ENCODE data around the gene COPG2. TPM values are rescaled to one million over a fixed set of nuclear protein-coding genes. Genes with fewer than 3 reads are reported as not detected.

COPG2 gene
- polyA plus RNA-seq, 6 donors from 2014 or later, result 1.5 to 7.3 (median 2.0) TPM; not detected in 1

DNA sequence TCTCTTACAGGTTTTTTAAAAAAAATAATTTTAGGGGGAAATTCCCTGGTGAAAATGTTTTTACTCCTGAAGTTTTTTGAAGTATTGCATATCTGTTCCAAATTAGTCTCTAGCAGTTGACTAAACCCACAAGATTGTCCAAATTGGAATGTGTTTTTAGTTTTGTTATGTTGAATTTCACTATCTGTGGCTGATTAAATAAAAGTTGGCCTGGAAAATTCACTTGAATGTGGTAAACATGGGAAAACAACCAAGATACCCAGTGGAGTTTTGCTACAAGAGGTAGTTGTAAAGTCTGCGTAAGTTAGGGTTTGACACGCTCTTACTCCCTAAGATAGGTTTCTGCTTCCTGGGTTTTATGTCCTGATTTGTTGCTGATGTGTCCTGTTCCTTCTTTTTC is 14.5 kb upstream of the COPG2 start:
- ATAC-seq (ENCODE audit: low read depth in 2 of 2) (no peak), DNase-seq (no peak)
- no peaks in the 10 kb centered on the region for H3K4me1 Mint-ChIP-seq
- H3K36me3 Mint-ChIP-seq, result no peaks in the 10 kb centered on the region
- no peak overlapping the region for H3K27ac Mint-ChIP-seq
- peaks cover 0 to 2% (median 0%) of the 10 kb centered on the region in 7 donors for H3K9me3 Mint-ChIP-seq
- peaks cover 11 to 23% (median 22%) of the 10 kb centered on the region in 3 donors for H3K27me3 Mint-ChIP-seq
- no peak overlapping the region for H3K4me3 Mint-ChIP-seq

DNA sequence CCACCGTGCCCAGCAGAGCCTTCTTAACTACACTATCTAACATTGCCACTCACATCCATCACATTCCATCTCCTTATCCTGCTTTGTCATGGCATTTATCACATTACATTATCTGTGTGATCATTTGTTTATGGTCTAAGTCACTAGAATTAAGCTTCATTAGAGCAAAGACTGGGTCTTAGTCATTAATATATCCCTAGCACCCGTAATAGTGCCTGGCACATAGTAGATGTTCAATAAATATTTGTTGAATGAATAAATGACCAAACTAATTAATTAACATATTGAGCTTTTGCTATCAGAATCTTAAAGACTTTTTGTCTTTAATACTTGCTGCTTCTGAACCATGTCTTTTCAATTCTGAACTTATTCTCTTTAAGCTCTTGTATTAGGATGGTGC is 5.9 kb upstream of the COPG2 start:
- ATAC-seq (ENCODE audit: low read depth in 2 of 2) (no peak), DNase-seq (no peak)
- peaks cover 3 to 6% (median 4%) of the 10 kb centered on the region in 3 donors for H3K4me1 Mint-ChIP-seq
- H3K36me3 Mint-ChIP-seq, result no peaks in the 10 kb centered on the region
- peaks cover 18 to 21% (median 19%) of the 10 kb centered on the region in 3 donors for H3K27me3 Mint-ChIP-seq
- no peaks in the 10 kb centered on the region for H3K9me3 Mint-ChIP-seq
- no peak overlapping the region for H3K27ac Mint-ChIP-seq
- peak overlapping the region in 1 of 8 donors; percentile 40 for H3K4me3 Mint-ChIP-seq

DNA sequence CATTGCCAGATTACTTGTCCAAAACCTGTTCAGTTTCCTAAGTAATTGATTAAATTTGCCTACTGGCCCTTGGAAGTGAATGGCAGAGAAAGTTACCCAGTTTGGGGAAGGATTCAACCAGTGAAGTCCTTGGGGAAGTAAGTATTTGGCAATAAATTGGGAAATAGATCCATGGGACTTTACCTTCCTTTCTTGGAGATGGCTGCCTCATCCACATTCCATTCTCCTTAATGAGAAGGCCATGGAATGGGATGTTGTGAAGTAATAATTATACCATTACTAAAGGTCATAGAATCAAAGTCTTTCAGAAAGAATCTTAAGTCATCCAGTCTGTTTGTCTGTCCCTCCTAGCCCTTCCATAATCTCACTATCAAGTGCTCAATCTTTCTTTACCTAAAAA is 4.5 kb upstream of the COPG2 start:
- ATAC-seq (ENCODE audit: low read depth in 2 of 2), result no peak
- Mint-ChIP-seq H3K4me3 (no peak overlapping the region), H3K36me3 (no peaks in the 10 kb centered on the region), H3K27ac (no peak overlapping the region), H3K4me1 (peaks cover 8 to 14% (median 9%) of the 10 kb centered on the region in 3 donors), H3K27me3 (peaks cover 18 to 21% (median 19%) of the 10 kb centered on the region in 3 donors), H3K9me3 (no peaks in the 10 kb centered on the region)
- no peak for DNase-seq

DNA sequence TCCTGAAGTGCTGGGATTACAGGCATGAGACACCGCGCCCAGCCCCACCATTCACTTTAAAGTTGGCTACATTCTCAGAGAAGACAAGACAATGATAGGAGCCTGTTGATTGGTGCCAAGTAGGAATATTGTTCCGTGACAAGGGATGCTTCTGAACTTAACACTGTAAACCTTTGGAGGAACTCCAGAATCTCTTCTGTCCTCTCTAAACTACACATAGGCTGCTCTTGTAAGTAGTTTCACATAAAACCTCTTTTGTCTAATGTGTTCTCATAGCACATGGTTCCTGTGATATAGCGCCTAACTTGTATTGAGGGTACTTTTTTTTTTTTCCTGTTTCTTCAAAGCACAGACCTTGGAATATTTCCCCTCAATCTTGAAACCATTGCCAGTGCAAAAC is 3.6 kb upstream of the COPG2 start:
- no peak overlapping the region for H3K4me3 Mint-ChIP-seq
- H3K27ac Mint-ChIP-seq, result no peak overlapping the region
- no peaks in the 10 kb centered on the region for H3K36me3 Mint-ChIP-seq
- no peaks in the 10 kb centered on the region for H3K9me3 Mint-ChIP-seq
- no peak for ATAC-seq (ENCODE audit: low read depth in 2 of 2)
- H3K27me3 Mint-ChIP-seq, result peaks cover 13 to 17% (median 17%) of the 10 kb centered on the region in 3 donors
- no peak for DNase-seq
- H3K4me1 Mint-ChIP-seq, result peaks cover 15 to 21% (median 17%) of the 10 kb centered on the region in 3 donors

DNA sequence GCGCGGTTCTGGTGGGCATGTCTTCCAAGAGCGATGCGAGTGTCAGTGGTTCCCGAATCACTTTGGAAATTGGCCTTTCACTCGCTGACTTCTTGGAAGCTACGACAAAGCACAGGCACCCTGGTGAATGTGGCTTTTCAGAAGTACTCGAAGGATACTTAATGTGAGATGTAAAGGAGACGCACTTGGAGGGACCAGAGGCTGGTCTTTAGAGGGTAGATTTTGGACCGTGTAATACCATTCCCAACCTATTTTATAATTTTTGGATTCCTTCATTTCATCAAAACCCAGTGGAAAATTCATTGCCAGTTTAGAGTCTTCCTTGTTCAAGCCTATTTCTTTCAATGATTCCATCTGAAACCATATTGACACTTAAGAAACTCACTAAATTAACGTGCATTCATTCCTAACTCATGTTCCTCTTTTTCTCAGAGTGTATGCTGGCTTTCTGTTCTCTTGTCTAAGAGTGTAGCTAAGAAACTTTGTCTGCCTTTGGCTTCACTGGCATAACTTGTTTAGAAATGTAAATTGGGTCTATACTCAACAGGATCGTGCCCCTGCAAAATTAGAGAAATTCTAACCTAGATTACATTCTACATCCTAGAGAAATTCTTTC is 645 bp upstream of the COPG2 start:
- no peak for ATAC-seq (ENCODE audit: low read depth in 2 of 2)
- Mint-ChIP-seq H3K27ac (peak overlapping the region; percentile 33 to 96 (median 79)), H3K27me3 (peaks cover 9 to 15% (median 10%) of the 10 kb centered on the region in 3 donors), H3K4me3 (peak overlapping the region; percentile 81 to 96 (median 92)), H3K9me3 (no peaks in the 10 kb centered on the region), H3K4me1 (peaks cover 17 to 21% (median 18%) of the 10 kb centered on the region in 3 donors), H3K36me3 (no peaks in the 10 kb centered on the region)
- DNase-seq, result no peak

DNA sequence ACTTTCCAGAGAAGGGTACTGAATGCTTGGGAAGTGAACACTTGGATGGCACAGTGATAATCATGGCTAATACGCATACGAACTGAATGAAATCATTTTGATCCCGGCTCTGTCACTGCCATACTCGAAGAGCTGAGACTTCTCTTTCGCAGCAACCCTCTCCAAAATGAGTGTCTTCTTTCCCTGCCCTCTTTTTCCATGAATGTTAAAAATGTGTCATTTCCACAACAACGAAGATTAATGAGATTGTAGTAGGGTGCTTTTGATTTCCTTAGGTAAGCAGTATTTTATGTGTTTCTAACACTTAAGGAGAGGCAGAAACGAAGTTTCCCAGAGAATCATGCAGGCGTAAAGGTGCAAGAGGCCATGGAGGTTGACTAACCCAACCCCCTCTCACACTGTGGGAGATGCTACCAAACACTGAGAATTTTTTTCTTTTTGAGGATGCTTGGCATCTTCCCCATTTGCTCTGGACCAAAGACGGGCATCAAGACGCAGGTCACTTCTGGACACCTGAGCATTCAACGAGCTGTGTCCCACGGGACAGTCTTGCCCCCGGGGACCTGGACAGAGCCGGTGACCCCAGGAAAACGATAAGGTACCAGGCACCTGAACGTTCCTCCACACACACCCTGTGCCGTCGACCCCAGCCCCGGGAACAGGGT is 823 bp downstream of the COPG2 start:
- ATAC-seq (ENCODE audit: low read depth in 2 of 2), result no peak
- peak overlapping the region in 4 of 6 donors; percentile 61 to 81 (median 76) for H3K27ac Mint-ChIP-seq
- DNase-seq, result no peak
- no peaks in the 10 kb centered on the region for H3K9me3 Mint-ChIP-seq
- peaks cover 17 to 21% (median 18%) of the 10 kb centered on the region in 3 donors for H3K4me1 Mint-ChIP-seq
- peak overlapping the region; percentile 76 to 94 (median 90) for H3K4me3 Mint-ChIP-seq
- no peaks in the 10 kb centered on the region for H3K36me3 Mint-ChIP-seq
- peaks cover 5 to 7% (median 6%) of the 10 kb centered on the region in 3 donors for H3K27me3 Mint-ChIP-seq

DNA sequence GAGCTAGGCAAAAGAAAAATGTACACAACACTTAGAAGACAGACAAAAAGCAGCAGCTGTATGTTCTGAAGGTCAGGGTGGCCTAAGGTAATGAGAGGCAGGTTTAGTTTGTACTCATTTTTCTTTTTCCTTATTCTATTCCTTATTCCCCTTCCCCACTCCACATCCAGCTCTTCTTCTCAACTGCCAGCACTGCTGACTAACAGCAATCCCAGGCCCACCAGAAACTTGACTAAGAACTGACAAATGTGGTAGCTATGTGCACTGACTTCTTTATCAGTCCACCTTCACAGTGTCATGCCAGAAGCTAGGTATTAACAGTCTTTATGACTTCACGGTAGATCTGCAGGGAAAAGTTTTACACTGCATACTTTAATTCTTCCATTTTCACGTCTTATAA is 6.1 kb downstream of the COPG2 start:
- peaks cover 12 to 24% of the 10 kb centered on the region in 2 donors for H3K36me3 Mint-ChIP-seq
- ATAC-seq (ENCODE audit: low read depth in 2 of 2) (no peak), DNase-seq (no peak)
- H3K4me3 Mint-ChIP-seq, result peak overlapping the region in 1 of 8 donors; percentile 9
- H3K27me3 Mint-ChIP-seq, result no peaks in the 10 kb centered on the region
- H3K27ac Mint-ChIP-seq, result no peak overlapping the region
- H3K4me1 Mint-ChIP-seq, result peaks cover 2 to 4% (median 4%) of the 10 kb centered on the region in 3 donors
- no peaks in the 10 kb centered on the region for H3K9me3 Mint-ChIP-seq

DNA sequence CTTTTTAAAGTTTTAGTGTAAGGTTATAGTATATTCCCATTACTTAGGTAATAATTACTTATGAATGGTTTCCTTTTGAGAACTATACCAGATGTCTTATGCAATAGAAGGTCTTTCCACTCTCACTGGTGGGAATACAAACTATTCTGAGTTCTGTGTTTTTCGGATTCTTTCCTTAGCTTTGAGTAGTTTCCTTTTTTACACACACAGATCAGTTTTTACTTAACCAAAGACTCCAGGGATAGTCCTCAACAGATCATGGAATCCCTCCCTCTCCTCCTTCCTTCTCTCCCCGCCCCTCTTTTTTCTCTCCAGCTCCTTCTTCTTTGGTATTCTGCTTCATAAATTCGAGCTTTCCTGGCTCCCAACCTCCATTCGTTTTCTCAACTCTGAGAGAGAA is 13.3 kb downstream of the COPG2 start:
- Mint-ChIP-seq H3K4me1 (no peaks in the 10 kb centered on the region), H3K27ac (peak overlapping the region in 1 of 6 donors; percentile 56), H3K27me3 (no peaks in the 10 kb centered on the region), H3K9me3 (no peaks in the 10 kb centered on the region), H3K36me3 (peaks cover 12 to 21% of the 10 kb centered on the region in 2 donors), H3K4me3 (no peak overlapping the region)
- no peak for DNase-seq
- ATAC-seq (ENCODE audit: low read depth in 2 of 2), result no peak

DNA sequence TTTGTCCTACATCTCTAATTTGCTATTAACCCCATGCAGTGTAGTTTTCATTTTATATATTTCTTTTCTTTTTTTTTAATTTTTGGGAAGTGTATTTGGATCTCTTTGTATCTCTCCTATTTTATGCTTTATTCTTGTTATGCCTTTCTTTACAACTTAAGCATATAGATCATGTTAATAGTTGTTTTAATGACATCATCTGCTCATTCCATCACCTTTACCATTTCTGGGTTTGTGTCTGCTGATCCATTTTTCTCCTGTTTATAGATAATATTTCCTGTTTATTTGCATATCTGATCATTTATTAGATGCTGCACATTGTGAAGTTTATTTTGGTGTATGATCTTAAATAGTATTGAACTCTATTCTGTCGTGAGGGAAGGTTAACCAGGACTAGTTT is 13.7 kb downstream of the COPG2 start:
- Mint-ChIP-seq H3K27me3 (no peaks in the 10 kb centered on the region), H3K36me3 (peaks cover 8 to 25% of the 10 kb centered on the region in 2 donors), H3K27ac (no peak overlapping the region), H3K4me3 (no peak overlapping the region), H3K4me1 (no peaks in the 10 kb centered on the region), H3K9me3 (no peaks in the 10 kb centered on the region)
- DNase-seq, result no peak
- no peak for ATAC-seq (ENCODE audit: low read depth in 2 of 2)

DNA sequence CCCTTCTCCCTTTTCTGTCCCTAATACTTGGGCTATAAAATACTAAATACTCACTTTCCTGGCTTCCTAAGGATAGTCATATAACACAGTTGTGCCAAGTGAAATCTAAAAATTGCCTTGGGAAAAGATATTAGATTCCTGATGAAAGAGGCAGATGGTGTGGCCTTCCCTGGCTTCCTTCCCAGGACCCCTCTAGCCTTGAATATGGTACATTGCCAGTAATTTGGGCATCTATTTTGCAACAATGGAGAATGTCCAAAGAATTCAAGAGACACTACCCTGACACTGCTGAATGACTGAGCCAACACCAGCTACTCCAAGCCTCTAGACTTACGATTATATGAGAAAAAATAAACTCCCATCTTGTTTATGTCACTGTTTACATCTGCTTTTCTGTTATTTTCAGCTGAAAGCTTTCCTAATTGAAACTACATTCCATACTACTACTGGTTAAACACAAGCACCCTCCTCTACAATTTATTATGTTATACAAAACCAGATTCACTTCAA is 17.9 kb downstream of the COPG2 start:
- Mint-ChIP-seq H3K36me3 (peaks cover 13 to 40% of the 10 kb centered on the region in 2 donors), H3K4me3 (no peak overlapping the region), H3K27me3 (no peaks in the 10 kb centered on the region), H3K4me1 (peaks cover 0 to 7% (median 0%) of the 10 kb centered on the region in 3 donors), H3K27ac (peak overlapping the region in 1 of 6 donors; percentile 44), H3K9me3 (peaks cover 3 to 8% (median 4%) of the 10 kb centered on the region in 7 donors)
- no peak for DNase-seq
- ATAC-seq (ENCODE audit: low read depth in 2 of 2), result no peak

DNA sequence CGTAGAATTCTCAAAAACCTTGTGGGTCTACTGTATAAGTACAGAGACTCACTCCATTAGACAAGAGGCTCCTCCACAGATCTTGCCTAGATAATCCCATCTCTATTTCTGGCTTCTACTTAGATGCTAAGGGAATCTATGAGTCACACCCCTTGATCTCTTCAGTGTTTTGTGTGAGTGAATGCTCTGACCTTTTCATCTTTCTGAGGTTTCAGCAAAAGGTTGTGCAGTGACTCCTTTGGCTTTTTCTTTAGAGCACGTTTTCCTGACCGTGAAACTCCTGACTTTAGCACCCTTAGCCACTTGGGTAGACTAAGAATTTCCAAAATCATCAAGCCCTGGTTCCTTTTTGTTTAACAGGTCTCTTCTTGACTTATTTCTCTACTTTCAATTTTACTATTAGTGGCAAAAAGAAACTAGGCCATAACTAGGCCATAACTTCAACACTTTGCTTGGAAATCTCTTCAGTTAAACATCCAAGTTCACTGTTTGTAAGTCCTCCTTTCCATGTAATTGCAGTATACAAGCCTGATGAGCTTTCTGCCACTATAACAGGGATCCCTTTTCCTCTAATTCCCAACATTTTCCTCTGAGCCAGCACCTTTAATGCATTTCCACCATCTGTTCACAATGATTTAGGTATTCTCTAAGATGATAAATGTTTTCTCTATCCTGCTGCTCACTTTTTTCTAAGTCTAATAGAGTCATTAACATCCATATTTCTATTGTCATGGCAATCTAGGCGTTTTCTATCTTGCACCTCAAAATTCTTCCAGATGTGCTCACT is 19.4 kb downstream of the COPG2 start:
- H3K27ac Mint-ChIP-seq, result peak overlapping the region in 1 of 6 donors; percentile 70
- DNase-seq, result no peak

DNA sequence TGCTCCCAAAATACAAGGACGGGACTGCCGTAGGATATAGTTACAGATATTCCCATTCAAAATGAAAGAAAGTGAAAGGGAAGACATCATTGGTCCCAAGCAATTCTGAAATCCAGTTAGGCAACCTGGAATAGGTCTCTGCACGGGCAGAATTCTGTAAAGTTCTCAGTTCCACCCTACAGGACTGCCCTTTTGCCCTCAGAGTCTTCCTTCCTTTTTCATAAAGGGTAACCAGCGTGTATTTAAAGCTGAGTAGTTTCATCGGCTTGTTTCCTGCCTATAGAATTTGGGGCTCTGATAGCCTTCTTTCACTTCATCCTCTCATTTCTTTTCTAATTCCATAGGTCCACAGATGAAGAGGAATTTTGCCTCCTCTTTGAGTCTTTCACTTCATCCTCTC is 20.0 kb downstream of the COPG2 start:
- Mint-ChIP-seq H3K4me1 (peaks cover 0 to 7% (median 0%) of the 10 kb centered on the region in 3 donors), H3K27ac (peak overlapping the region in 1 of 6 donors; percentile 70), H3K27me3 (no peaks in the 10 kb centered on the region), H3K9me3 (peaks cover 3 to 8% (median 6%) of the 10 kb centered on the region in 7 donors), H3K36me3 (peaks cover 20 to 35% of the 10 kb centered on the region in 2 donors), H3K4me3 (no peak overlapping the region)
- ATAC-seq (ENCODE audit: low read depth in 2 of 2), result no peak
- DNase-seq, result no peak

More for the DNA sequence above, 19.4 kb downstream of the COPG2 start:
- Mint-ChIP-seq H3K9me3 (peaks cover 3 to 8% (median 6%) of the 10 kb centered on the region in 7 donors), H3K4me1 (peaks cover 0 to 7% (median 0%) of the 10 kb centered on the region in 3 donors), H3K36me3 (peaks cover 20 to 35% of the 10 kb centered on the region in 2 donors), H3K27me3 (no peaks in the 10 kb centered on the region), H3K4me3 (no peak overlapping the region)
- no peak for ATAC-seq (ENCODE audit: low read depth in 2 of 2)

DNA sequence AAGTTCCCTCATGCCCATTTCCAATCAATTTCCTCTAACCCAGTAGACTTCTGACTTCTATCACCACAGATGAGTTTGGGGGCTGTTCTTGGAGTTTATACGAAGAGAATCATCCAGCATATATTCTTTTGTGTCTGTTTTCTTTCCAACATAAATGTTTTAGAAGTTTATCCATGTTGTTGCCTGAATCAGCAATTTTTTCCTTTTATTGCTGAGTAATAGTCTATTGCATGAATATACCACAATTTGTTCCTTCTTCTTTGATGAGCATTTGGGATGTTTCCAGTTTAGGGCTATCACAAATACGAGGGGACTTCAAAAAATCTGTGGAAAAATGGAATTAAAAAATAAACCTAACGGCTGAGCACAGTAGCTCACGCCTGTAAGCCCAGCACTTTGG is 26.2 kb downstream of the COPG2 start:
- DNase-seq (no peak), ATAC-seq (ENCODE audit: low read depth in 2 of 2) (no peak)
- Mint-ChIP-seq H3K27me3 (no peaks in the 10 kb centered on the region), H3K4me1 (no peaks in the 10 kb centered on the region), H3K27ac (no peak overlapping the region), H3K36me3 (peaks cover 23 to 36% of the 10 kb centered on the region in 2 donors), H3K9me3 (peaks cover 3 to 10% (median 6%) of the 10 kb centered on the region in 7 donors), H3K4me3 (no peak overlapping the region)
